Upper lobe of right lung (tissue), 1 donor: ENCODE data around the gene GRAMD1B. TPM values are rescaled to one million over a fixed set of nuclear protein-coding genes. Genes with fewer than 3 reads are reported as not detected.

Experiments
- ATAC-seq: fragments of 200-7000 bp; cut with Tn5 transposase; one replicate; pipeline ENCODE4 v1.9.1; 2020; ENCODE audit warnings: mild to moderate bottlenecking, moderate library complexity
- DNase-seq: peaks from one replicate; pipeline ENCODE4 v3.0.0-alpha.2; 2020
- H3K27ac ChIP-seq: fragments of 200-600 bp; one replicate; pipeline ENCODE4 v1.8.0; 2022
- H3K27me3 ChIP-seq: fragments of 200-600 bp; one replicate; pipeline ENCODE4 v1.8.0; 2022; ENCODE audit warnings: mild to moderate bottlenecking
- H3K36me3 ChIP-seq: fragments of 200-600 bp; one replicate; pipeline ENCODE4 v1.8.0; 2022
- H3K4me1 ChIP-seq: fragments of 200-600 bp; one replicate; pipeline ENCODE4 v1.8.0; 2022
- H3K4me3 ChIP-seq: fragments of 200-600 bp; one replicate; pipeline ENCODE4 v1.8.0; 2022; ENCODE audit warnings: mild to moderate bottlenecking
- H3K9me3 ChIP-seq: fragments of 200-600 bp; one replicate; pipeline ENCODE4 v1.8.0; 2022
- intact Hi-C: fragments of 100-400 bp; cut with DNase I; formaldehyde crosslinking; loops from one replicate; pipeline ENCODE4 v1.11.0; 2022
- total RNA-seq: library from RNA; stranded (reverse); fragmentation: NEBNext Ultra II Directional; extraction: Animal tissue kit (Norgen Biotek cat#: 25700); gene quantifications from one replicate; pipeline ENCODE4 v1.2.1, GENCODE V29; 2021
- TF ChIP-seq, protein P1 (sequence below): fragments of 200-600 bp; IDR thresholded peaks from one replicate; pipeline ENCODE4 v1.8.0; 2022; ENCODE audit warnings: antibody characterized with exemption
- donor health status: DM: no; HTN: yes; CAD: no; lungs with severe emphysema.

Gene GRAMD1B
- total RNA-seq, 1 donor from 2014 or later: 4.8 TPM

GRCh38 chr11:123543797-123544196 lies 113.7 kb downstream of the GRAMD1B start:
- H3K4me1 ChIP-seq: no peaks in the 10 kb centered on the region
- H3K36me3 ChIP-seq: no peaks in the 10 kb centered on the region
- TF ChIP-seq, protein P1, sequence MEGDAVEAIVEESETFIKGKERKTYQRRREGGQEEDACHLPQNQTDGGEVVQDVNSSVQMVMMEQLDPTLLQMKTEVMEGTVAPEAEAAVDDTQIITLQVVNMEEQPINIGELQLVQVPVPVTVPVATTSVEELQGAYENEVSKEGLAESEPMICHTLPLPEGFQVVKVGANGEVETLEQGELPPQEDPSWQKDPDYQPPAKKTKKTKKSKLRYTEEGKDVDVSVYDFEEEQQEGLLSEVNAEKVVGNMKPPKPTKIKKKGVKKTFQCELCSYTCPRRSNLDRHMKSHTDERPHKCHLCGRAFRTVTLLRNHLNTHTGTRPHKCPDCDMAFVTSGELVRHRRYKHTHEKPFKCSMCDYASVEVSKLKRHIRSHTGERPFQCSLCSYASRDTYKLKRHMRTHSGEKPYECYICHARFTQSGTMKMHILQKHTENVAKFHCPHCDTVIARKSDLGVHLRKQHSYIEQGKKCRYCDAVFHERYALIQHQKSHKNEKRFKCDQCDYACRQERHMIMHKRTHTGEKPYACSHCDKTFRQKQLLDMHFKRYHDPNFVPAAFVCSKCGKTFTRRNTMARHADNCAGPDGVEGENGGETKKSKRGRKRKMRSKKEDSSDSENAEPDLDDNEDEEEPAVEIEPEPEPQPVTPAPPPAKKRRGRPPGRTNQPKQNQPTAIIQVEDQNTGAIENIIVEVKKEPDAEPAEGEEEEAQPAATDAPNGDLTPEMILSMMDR: no peak
- H3K27me3 ChIP-seq: no peaks in the 10 kb centered on the region
- DNase-seq (no peak), ATAC-seq (no peak)
- no peaks in the 10 kb centered on the region for H3K9me3 ChIP-seq
- intact Hi-C loops: no loop called here
- no peak overlapping the region for H3K4me3 ChIP-seq
- H3K27ac ChIP-seq: no peak overlapping the region

- Histone ChIP-seq H3K4me3 (no peak overlapping the region), H3K27ac (no peak overlapping the region), H3K9me3 (no peaks in the 10 kb centered on the region), H3K4me1 (no peaks in the 10 kb centered on the region), H3K36me3 (no peaks in the 10 kb centered on the region), H3K27me3 (no peaks in the 10 kb centered on the region)
- DNase-seq (no peak), ATAC-seq (no peak)
- TF ChIP-seq, protein P1: no peak
- intact Hi-C loops: no loop called here
These were observed 114.7 kb downstream of the GRAMD1B start for GRCh38 chr11:123544631-123545375.

DNA sequence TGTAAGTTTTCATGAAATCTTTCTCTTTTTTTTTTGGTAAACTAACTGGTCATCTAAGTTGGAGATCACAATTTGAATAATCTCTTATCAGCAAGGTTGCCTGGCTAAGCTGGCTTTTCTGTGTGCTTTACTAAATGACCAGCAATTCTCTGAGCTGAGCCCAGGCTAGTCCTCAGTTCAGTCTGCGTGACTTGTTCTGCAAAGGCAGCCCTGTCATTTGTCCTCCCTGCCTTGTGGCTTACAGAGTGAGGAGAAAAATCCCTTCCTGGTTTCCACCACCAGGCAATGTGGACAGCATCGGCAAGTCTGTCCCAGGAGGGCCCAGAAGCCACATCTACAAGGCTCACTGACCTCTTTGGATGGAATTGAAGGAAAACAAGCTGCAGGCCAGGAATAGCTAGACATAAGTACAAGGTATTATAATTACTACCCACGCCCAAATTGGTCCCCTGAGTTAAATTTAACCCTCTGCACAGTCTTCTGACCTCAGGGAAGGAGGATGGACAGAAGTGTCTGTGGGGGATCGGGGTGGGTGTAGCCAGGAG lies 115.7 kb downstream of the GRAMD1B start:
- Histone ChIP-seq H3K4me1 (no peaks in the 10 kb centered on the region), H3K9me3 (no peaks in the 10 kb centered on the region), H3K27ac (no peak overlapping the region), H3K27me3 (no peaks in the 10 kb centered on the region), H3K36me3 (no peaks in the 10 kb centered on the region), H3K4me3 (no peak overlapping the region)
- intact Hi-C loops: no loop called here
- DNase-seq: no peak
- no peak for ATAC-seq
- TF ChIP-seq, protein P1: no peak

GRCh38 chr11:123546515-123546914 lies 116.4 kb downstream of the GRAMD1B start:
- Histone ChIP-seq H3K4me1 (no peaks in the 10 kb centered on the region), H3K27ac (no peak overlapping the region), H3K27me3 (no peaks in the 10 kb centered on the region), H3K9me3 (no peaks in the 10 kb centered on the region), H3K36me3 (no peaks in the 10 kb centered on the region), H3K4me3 (no peak overlapping the region)
- TF ChIP-seq, protein P1: no peak
- DNase-seq: no peak
- intact Hi-C loops: no loop called here
- no peak for ATAC-seq

- TF ChIP-seq, protein P1: no peak
- H3K36me3 ChIP-seq: no peaks in the 10 kb centered on the region
- no peak overlapping the region for H3K4me3 ChIP-seq
- intact Hi-C loops: no loop called here
- H3K4me1 ChIP-seq: no peaks in the 10 kb centered on the region
- H3K27me3 ChIP-seq: no peaks in the 10 kb centered on the region
- no peaks in the 10 kb centered on the region for H3K9me3 ChIP-seq
- no peak overlapping the region for H3K27ac ChIP-seq
- peak; percentile 75 for ATAC-seq
- no peak for DNase-seq
These were observed 117.1 kb downstream of the GRAMD1B start for GRCh38 chr11:123547180-123547579.
